GM21360 (cell line): ENCODE measurements around the gene EPB41L2.
"Not testable (repeated sequence)": the region's sequence is repeated elsewhere in the genome, so short reads cannot be mapped to it uniquely, and the experiment has no call there.

Experiments used
- ATAC-seq: cut with Tn5 transposase; IDR thresholded peaks from one replicate; pipeline ENCODE4 v1.9.1; 2021; ENCODE audit warnings: mild to moderate bottlenecking, moderate library complexity; ENCODE audit not compliant: unreplicated experiment

Gene EPB41L2

GRCh38 chr6:131005439-131006016 is 57.5 kb downstream of the EPB41L2 start:
- no peak for ATAC-seq

DNA sequence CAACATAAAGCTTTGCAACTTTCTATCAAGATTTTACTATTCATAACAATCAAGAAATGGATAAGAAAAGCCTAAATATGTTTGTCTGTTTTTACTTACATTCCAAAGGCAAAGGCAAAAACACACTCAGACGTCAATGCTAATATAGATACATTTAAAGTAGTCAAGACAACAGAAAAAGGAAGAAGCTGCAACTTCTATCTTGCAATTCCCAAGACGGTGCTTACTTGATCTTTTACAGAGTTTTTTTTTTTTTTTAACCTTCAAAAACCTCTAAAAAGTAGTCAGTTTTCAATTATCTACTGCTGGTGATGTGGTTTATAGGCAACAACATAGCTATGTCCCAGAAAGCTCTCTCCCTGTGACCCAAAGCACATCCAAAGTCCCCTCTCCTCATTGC is 58.1 kb downstream of the EPB41L2 start:
- ATAC-seq, result no peak

- no peak for ATAC-seq
Observed at GRCh38 chr6:131004387-131004755, 58.7 kb downstream of the EPB41L2 start.

DNA sequence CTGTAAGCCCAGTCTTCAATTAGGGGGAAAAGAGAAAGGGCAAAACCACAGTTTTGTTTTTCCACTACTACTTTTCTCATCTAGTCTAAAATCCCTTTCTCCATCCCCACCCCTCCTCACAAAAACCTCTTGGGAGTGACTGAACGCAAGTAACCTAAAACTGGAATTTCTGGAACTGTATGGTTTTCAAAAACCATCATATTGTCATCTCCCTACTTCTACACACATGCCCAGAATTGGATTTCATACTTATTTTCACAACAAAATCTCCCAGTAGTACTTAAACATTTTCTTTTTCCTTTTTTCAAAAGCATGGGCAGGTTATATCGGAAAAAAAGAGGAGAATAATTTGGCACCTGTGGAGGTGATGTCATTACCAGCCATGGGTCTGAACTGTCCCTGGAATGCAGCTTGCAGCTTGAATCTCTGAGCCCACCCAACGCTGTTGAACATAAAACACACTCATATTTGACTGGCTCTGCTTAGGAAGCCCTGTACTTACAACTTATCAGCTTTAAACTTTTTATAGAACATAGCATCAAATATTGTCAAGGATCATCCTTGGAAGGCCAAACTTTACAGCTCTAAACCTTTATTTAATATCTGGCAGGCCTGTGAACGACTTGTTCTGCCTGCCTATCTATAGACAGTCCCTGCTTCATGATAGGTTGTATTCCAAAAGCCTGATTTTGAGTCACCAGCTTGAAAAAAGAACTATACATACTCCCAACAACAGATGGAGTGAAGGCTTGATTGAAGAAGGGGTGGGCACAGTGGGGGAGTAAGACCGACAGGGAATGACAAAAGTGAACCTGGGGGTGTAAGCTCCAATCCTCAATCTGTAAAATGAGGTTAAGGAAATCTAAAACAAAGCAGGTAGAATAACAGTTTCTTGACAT is 59.3 kb downstream of the EPB41L2 start:
- ATAC-seq, result no peak

- no peak for ATAC-seq
Observed at GRCh38 chr6:131002661-131002980, 60.4 kb downstream of the EPB41L2 start.

DNA sequence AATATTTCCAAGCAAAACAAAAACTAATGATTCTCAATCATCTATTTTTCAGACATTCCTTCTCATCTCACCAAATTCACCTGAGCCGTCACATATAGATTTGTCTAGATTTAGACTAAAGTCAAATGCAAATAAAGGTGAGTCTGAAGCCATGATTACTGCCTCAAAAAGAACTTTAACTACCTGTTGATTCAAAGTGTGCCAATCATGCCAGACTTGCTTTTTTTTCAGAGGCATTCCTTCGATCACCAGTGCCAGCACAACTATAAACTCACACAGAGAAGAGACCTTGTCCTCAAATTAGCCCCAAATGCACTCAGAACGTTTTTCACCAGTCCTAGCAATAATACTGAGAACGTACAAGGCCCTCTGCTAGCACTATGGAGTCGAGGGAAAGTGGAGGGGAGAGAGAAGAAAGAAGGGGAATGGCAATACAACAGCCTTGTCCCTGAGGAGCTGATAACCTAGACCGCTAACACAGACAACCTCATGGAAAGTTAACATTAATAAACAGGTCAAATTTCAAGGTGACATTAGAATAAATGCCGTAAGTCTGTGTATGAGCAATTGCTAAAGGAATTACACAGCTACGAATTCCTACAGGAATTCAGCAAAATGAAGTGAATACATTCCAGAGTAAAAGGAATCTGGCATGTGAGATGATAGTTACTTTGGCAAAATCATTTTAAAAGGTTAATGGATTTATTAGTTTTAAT is 60.9 kb downstream of the EPB41L2 start:
- no peak for ATAC-seq

DNA sequence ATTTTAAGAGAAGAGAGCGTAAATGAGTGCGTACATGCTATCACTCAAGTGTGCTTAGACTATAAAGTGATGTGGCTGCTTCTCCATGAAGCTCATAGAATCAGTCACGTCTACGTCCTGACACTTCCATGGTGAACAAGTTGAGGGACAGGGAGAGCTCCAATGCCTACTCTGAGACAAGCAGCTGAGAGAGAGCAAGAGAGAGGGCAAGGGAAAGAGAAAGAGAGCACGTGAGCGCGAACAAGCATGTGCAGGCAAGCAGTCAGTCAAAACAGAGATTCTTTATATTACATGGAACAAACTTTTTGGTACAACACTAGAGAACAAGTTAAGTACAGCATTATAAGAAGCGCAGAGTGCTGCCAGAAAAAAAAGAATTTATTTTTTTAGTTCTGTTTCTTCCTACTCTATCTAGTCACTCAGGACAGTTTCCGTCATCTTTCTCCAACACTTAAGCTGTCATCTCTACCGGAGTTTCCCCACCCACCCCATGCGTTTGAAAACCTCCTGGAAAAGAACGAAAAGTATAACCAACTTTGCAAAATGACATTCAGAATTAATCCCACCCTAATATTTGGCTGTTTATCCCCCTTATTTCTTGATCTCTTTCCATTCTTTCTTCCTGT is 61.8 kb downstream of the EPB41L2 start:
- no peak for ATAC-seq

GRCh38 chr6:131000544-131000943 is 62.5 kb downstream of the EPB41L2 start:
- no peak for ATAC-seq

- ATAC-seq, result no peak
Observed at GRCh38 chr6:130997061-130997753, 65.8 kb downstream of the EPB41L2 start.

DNA sequence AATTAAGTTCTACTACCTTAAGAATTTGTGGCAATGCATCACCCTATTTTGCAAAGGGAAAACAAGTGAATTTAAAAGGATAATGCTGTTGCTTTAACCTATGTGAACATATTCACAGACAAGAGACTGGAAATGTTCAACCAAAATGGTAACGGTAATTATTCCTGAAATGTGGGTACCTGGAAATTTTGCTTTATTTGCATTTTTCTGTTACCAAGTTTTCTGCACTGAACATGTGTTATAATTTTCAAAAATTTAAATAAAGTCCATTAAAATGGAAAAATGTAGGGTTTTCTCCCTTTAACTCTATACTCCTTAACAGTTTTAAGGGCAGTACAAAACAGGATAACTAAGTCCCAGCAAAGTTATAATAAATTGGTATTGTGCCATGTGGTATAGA is 66.4 kb downstream of the EPB41L2 start:
- ATAC-seq, result no peak

GRCh38 chr6:130995783-130996447 is 67.1 kb downstream of the EPB41L2 start:
- no peak for ATAC-seq

- no peak for ATAC-seq
Observed at GRCh38 chr6:130994319-130995097, 68.5 kb downstream of the EPB41L2 start.

DNA sequence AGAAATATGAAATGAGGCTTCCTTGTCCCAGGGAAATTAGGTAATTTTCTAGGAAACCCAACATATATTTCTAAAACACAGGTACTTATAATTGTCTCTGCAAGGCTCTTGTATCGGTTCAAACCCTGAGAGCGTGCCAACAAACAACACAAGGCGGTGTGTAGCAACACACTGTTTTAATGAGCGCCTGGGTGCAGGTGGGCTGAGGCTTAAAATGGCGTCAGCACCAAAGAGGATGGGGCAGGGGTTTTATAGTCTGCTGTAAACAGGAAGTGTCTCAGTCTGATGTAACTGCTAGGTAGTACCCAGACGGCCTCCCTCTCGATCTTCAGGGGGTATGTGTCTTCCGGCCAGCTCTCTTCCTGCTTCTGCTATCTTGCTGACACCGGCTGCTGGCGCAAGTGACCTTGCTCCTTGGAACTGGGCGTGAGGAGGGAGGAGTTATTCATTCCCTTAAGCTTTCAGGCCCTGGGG is 69.7 kb downstream of the EPB41L2 start:
- ATAC-seq, result no peak

GRCh38 chr6:130991422-130992137 is 71.5 kb downstream of the EPB41L2 start:
- no peak for ATAC-seq

GRCh38 chr6:130987539-130987938 is 75.5 kb downstream of the EPB41L2 start:
- not testable (repeated sequence) for ATAC-seq

GRCh38 chr6:130985115-130985514 is 77.9 kb downstream of the EPB41L2 start:
- ATAC-seq, result no peak

- ATAC-seq, result no peak
Observed at GRCh38 chr6:130982941-130983456, 80.0 kb downstream of the EPB41L2 start.

DNA sequence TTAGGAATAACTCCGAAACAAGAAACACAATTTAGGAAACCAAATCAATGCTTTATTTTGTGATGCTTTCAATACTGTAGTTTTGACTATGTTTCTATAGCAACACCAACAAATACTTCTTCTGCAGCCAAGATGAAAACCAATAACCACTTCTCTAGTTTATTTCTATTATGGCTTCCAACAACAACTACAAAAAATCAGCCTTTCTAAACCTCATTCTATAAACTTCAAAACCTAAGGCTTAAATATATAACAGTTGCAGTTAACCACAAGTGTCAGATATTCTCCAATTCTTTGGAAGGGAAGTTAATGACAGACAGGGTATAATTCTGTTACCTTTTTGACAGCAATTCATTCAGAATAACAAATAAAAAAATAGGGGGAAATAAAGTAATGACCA is 80.9 kb downstream of the EPB41L2 start:
- ATAC-seq, result no peak

DNA sequence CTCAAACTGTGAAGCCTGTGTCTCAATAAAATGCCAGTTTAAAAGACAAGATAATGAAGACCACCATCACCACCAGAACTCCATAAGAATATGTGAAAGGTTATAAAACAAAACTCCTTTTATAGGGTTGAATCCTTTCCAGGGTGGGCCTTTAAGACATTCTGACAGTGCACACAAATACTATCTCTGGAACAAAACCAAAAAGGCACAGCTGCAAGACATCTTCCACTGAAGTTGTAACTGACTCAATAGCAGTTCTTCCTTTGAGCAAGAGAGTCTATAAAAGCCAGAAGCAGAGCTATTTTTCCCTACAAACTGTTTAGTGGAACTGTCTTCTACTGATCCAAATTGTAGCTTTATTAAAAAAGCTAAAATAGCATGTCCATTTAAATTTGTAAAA is 81.6 kb downstream of the EPB41L2 start:
- ATAC-seq, result no peak
